ENCODE measurements around the gene S100A14. TPM values are rescaled to one million over a fixed set of nuclear protein-coding genes. Genes with fewer than 3 reads are reported as not detected.

The S100A14 gene
- total RNA-seq, 2 experiments from 2014 or later = not detected

GRCh38 chr1:153633161-153633753, 17.1 kb upstream of the S100A14 start:
- peaks cover 16% of the 10 kb centered on the region for H3K4me1 ChIP-seq (ENCODE audit: insufficient read depth, low read length, poor library complexity, severe bottlenecking)
- BruUV-seq (replicated peaks) = no TSS peak
- H3K4me3 ChIP-seq (ENCODE audit: low read depth, low read length, poor library complexity, severe bottlenecking) = peak overlapping the region; percentile 83
- H3K9me3 ChIP-seq (ENCODE audit: low read length) = no peaks in the 10 kb centered on the region
- no peak for TF ChIP-seq CTCF (conservative IDR thresholded peaks at IDR 0.05; ENCODE audit: low read length)
- TF ChIP-seq EZH2phosphoT487 (IDR thresholded peaks at IDR 0.05; ENCODE audit: borderline replicate concordance, low read depth, low read length) = no peak
- H3K27ac ChIP-seq (ENCODE audit: low read depth, low read length, poor library complexity, severe bottlenecking) = no peak overlapping the region
- DNase-seq (ENCODE audit: low spot score) = no peak
- intact Hi-C loops (cut with micrococcal nuclease; ENCODE audit: unreplicated experiment) = no loop called here
- no peaks in the 10 kb centered on the region for H4K20me1 ChIP-seq (ENCODE audit: insufficient read depth, low read length)
- H3K4me2 ChIP-seq (ENCODE audit: low read length) = peak overlapping the region; percentile 61
- H3K79me2 ChIP-seq (ENCODE audit: insufficient read depth, low read depth, low read length) = peaks cover 29% of the 10 kb centered on the region
- no peak overlapping the region; the same call in 1 of the 2 replicates for H2AFZ ChIP-seq (ENCODE audit: low read length)
- CTCF ChIA-PET (ENCODE audit: unreplicated experiment) = interaction anchor here (1.0 to 1.4 kb wide), 2 partner anchors 42 to 61 kb away, joined by 3 to 4 read pairs; no protein-coding TSS in a partner anchor
- peaks cover 26% of the 10 kb centered on the region for H3K36me3 ChIP-seq (ENCODE audit: insufficient read depth, low read length)
- H3K9me2 ChIP-seq (ENCODE audit: insufficient read depth, low read length) = no peaks in the 10 kb centered on the region
- POLR2A ChIA-PET = interaction anchor here (0.5 to 2.1 kb wide), 12 partner anchors 10 to 344 kb away, joined by 3 to 8 read pairs (median 4); partner anchors contain the start of gene JTB

GRCh38 chr1:153631047-153632022, 15.2 kb upstream of the S100A14 start:
- no TSS peak for BruUV-seq (replicated peaks)
- ChIA-PET CTCF (ENCODE audit: unreplicated experiment) (no interaction called here), POLR2A (interaction anchor here (1.0 kb wide), 2 partner anchors 17 to 19 kb away, joined by 3 to 4 read pairs; partner anchors contain the start of gene S100A16)

GRCh38 chr1:153630384-153630783, 14.3 kb upstream of the S100A14 start:
- H3K9me3 ChIP-seq (ENCODE audit: low read length) = no peaks in the 10 kb centered on the region
- H3K27ac ChIP-seq (ENCODE audit: low read depth, low read length, poor library complexity, severe bottlenecking) = no peak overlapping the region
- no peaks in the 10 kb centered on the region for H4K20me1 ChIP-seq (ENCODE audit: insufficient read depth, low read length)
- no TSS peak for BruUV-seq (replicated peaks)
- H3K4me1 ChIP-seq (ENCODE audit: insufficient read depth, low read length, poor library complexity, severe bottlenecking) = peaks cover 17% of the 10 kb centered on the region
- no peak overlapping the region for H2AFZ ChIP-seq (ENCODE audit: low read length)
- intact Hi-C loops (cut with micrococcal nuclease; ENCODE audit: unreplicated experiment) = no loop called here
- H3K79me2 ChIP-seq (ENCODE audit: insufficient read depth, low read depth, low read length) = peaks cover 11% of the 10 kb centered on the region
- H3K4me3 ChIP-seq (ENCODE audit: low read depth, low read length, poor library complexity, severe bottlenecking) = no peak overlapping the region
- POLR2A ChIA-PET = no interaction called here
- no peaks in the 10 kb centered on the region for H3K9me2 ChIP-seq (ENCODE audit: insufficient read depth, low read length)
- H3K36me3 ChIP-seq (ENCODE audit: insufficient read depth, low read length) = no peaks in the 10 kb centered on the region
- DNase-seq (ENCODE audit: low spot score) = no peak
- no peak overlapping the region for H3K4me2 ChIP-seq (ENCODE audit: low read length)
- TF ChIP-seq CTCF (conservative IDR thresholded peaks at IDR 0.05; ENCODE audit: low read length) = no peak
- CTCF ChIA-PET (ENCODE audit: unreplicated experiment) = no interaction called here

More at GRCh38 chr1:153631047-153632022, 15.2 kb upstream of the S100A14 start:
- no peak overlapping the region for H2AFZ ChIP-seq (ENCODE audit: low read length)
- no peak overlapping the region for H3K27ac ChIP-seq (ENCODE audit: low read depth, low read length, poor library complexity, severe bottlenecking)
- H3K4me3 ChIP-seq (ENCODE audit: low read depth, low read length, poor library complexity, severe bottlenecking) = no peak overlapping the region
- no peaks in the 10 kb centered on the region for H3K9me2 ChIP-seq (ENCODE audit: insufficient read depth, low read length)
- no peaks in the 10 kb centered on the region for H4K20me1 ChIP-seq (ENCODE audit: insufficient read depth, low read length)
- intact Hi-C loops (cut with micrococcal nuclease; ENCODE audit: unreplicated experiment) = no loop called here
- no peak for DNase-seq (ENCODE audit: low spot score)
- peaks cover 7% of the 10 kb centered on the region for H3K36me3 ChIP-seq (ENCODE audit: insufficient read depth, low read length)
- peaks cover 21% of the 10 kb centered on the region for H3K79me2 ChIP-seq (ENCODE audit: insufficient read depth, low read depth, low read length)
- no peaks in the 10 kb centered on the region for H3K9me3 ChIP-seq (ENCODE audit: low read length)
- no peak overlapping the region for H3K4me2 ChIP-seq (ENCODE audit: low read length)
- TF ChIP-seq EZH2phosphoT487 (IDR thresholded peaks at IDR 0.05; ENCODE audit: borderline replicate concordance, low read depth, low read length) = no peak
- peaks cover 26% of the 10 kb centered on the region for H3K4me1 ChIP-seq (ENCODE audit: insufficient read depth, low read length, poor library complexity, severe bottlenecking)

Measured in OCI-LY7 (cell line).